WTC11 (cell line): Measurements from ENCODE around the gene MLH3.

ENCODE experiments used
- HMGA2 ChIP-seq: fragments of 250-450 bp; sonication (Bioruptor Pico); IDR thresholded peaks from 2 replicates; pipeline ENCODE4 v1.4.0; 2021; ENCODE audit warnings: mild to moderate bottlenecking, moderate library complexity
- JUN ChIP-seq: sonication (generic); formaldehyde crosslinking; IDR thresholded peaks from 2 replicates; pipeline ENCODE4 v1.8.0; 2023; ENCODE audit warnings: mild to moderate bottlenecking, missing genetic modification reagents
- NFYB ChIP-seq: sonication (generic); formaldehyde crosslinking; conservative IDR thresholded peaks from 2 replicates; pipeline ENCODE4 v1.8.0; 2022; ENCODE audit warnings: low read depth, missing genetic modification reagents
- SP1 ChIP-seq: sonication (generic); formaldehyde crosslinking; conservative IDR thresholded peaks from 2 replicates; pipeline ENCODE4 v1.8.1; 2022; ENCODE audit warnings: missing genetic modification reagents
- TF ChIP-seq, protein P1 (sequence below): sonication (generic); formaldehyde crosslinking; IDR thresholded peaks from 2 replicates; pipeline ENCODE4 v1.8.1; 2023; ENCODE audit warnings: mild to moderate bottlenecking, missing genetic modification reagents, moderate library complexity
- TF ChIP-seq, protein P2 (sequence below): sonication (generic); formaldehyde crosslinking; IDR thresholded peaks from 2 replicates; pipeline ENCODE4 v1.8.1; 2023; ENCODE audit warnings: mild to moderate bottlenecking, moderate library complexity, missing genetic modification reagents
- TF ChIP-seq, protein P3 (sequence below): fragments of 200-600 bp; IDR thresholded peaks from 2 replicates; pipeline ENCODE4 v1.8.0; 2022; ENCODE audit warnings: antibody characterized with exemption

DNA sequence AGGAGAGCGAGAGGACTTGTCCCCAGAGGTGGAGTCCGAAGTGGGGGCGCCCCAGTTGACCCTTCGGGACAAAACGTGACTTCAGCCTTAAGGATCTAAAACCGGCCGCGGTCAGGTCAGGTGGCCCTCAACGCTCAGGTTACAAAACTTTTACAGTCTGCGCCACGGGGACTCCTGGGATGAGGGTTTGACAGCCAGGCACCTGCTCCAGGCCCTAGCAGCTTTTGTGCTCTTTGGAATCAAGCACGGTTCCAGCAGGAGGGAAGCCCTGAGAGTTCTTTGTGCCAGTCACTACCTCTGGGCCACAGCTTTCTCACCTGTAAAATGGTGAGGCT is 18.5 kb upstream of the MLH3 start:
- TF ChIP-seq, protein P1, sequence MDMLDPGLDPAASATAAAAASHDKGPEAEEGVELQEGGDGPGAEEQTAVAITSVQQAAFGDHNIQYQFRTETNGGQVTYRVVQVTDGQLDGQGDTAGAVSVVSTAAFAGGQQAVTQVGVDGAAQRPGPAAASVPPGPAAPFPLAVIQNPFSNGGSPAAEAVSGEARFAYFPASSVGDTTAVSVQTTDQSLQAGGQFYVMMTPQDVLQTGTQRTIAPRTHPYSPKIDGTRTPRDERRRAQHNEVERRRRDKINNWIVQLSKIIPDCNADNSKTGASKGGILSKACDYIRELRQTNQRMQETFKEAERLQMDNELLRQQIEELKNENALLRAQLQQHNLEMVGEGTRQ (CRISPR knock-in tag), result no peak; the same call in 1 of the 2 replicates
- no peak for TF ChIP-seq JUN (CRISPR knock-in tag)
- TF ChIP-seq NFYB (CRISPR knock-in tag), result no peak
- TF ChIP-seq, protein P2, sequence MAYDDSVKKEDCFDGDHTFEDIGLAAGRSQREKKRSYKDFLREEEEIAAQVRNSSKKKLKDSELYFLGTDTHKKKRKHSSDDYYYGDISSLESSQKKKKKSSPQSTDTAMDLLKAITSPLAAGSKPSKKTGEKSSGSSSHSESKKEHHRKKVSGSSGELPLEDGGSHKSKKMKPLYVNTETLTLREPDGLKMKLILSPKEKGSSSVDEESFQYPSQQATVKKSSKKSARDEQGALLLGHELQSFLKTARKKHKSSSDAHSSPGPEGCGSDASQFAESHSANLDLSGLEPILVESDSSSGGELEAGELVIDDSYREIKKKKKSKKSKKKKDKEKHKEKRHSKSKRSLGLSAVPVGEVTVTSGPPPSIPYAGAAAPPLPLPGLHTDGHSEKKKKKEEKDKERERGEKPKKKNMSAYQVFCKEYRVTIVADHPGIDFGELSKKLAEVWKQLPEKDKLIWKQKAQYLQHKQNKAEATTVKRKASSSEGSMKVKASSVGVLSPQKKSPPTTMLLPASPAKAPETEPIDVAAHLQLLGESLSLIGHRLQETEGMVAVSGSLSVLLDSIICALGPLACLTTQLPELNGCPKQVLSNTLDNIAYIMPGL, result no peak
- TF ChIP-seq, protein P3, sequence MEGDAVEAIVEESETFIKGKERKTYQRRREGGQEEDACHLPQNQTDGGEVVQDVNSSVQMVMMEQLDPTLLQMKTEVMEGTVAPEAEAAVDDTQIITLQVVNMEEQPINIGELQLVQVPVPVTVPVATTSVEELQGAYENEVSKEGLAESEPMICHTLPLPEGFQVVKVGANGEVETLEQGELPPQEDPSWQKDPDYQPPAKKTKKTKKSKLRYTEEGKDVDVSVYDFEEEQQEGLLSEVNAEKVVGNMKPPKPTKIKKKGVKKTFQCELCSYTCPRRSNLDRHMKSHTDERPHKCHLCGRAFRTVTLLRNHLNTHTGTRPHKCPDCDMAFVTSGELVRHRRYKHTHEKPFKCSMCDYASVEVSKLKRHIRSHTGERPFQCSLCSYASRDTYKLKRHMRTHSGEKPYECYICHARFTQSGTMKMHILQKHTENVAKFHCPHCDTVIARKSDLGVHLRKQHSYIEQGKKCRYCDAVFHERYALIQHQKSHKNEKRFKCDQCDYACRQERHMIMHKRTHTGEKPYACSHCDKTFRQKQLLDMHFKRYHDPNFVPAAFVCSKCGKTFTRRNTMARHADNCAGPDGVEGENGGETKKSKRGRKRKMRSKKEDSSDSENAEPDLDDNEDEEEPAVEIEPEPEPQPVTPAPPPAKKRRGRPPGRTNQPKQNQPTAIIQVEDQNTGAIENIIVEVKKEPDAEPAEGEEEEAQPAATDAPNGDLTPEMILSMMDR, result no peak
- no peak for TF ChIP-seq HMGA2 (CRISPR knock-in tag)
- no peak for TF ChIP-seq SP1 (CRISPR knock-in tag)
